GM12874 (cell line): ENCODE data around the gene KAT5.

Experiments
- CTCF ChIP-seq: IDR thresholded peaks from 2 replicates; pipeline ENCODE4 v1.5.1; 2011; ENCODE audit warnings: low read depth, mild to moderate bottlenecking, control low read depth, low read length, moderate library complexity; ENCODE audit not compliant: insufficient read depth

Gene KAT5

GRCh38 chr11:65711785-65712632 lies at the start of gene KAT5:
Gene KAT5, plus strand, starts transcription at chr11:65712252. Its CDS starts 16 bp downstream, at chr11:65712268.
- TF ChIP-seq CTCF, result peak; percentile 99

- TF ChIP-seq CTCF, result no peak
These were observed 49.0 kb upstream of the KAT5 start, which contains the start of gene RELA for GRCh38 chr11:65662799-65663638. Gene RELA, minus strand, starts transcription at chr11:65662916. Its CDS starts 84 bp downstream, at chr11:65662832.

- no peak for TF ChIP-seq CTCF
These were observed 48.3 kb upstream of the KAT5 start for GRCh38 chr11:65663639-65664200.

- no peak for TF ChIP-seq CTCF
These were observed 39.7 kb upstream of the KAT5 start for GRCh38 chr11:65672180-65672860.

GRCh38 chr11:65672982-65673381 lies 39.1 kb upstream of the KAT5 start:
- no peak for TF ChIP-seq CTCF

- no peak for TF ChIP-seq CTCF
These were observed 31.8 kb upstream of the KAT5 start for GRCh38 chr11:65680192-65680743.
